COLO668 (cell line): ENCODE data around the gene CPA1.

ENCODE experiments used
- DNase-seq: peaks from one replicate; lab custom pipeline; 2025; ENCODE audit not compliant: unreplicated experiment; lab: John Stamatoyannopoulos, UW

Gene CPA1

DNA sequence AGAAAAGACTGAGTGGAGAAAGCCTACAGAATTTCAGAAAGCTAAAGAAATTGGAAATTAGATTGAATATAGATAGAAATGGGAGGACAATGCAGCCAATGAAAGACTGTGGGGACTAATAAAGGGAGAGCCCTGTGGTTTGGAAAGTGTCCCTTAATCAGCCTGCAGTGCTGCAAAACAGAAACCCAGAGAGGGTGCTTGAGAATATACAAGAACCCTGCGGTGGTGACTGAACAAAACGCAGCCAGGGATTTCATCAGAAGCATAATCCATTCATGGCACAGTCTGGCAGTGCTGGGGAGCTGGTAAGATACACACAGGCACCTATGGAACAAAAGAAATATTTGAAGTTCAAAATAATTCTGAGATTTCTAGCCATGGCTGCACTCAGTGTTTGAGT, 41.4 kb downstream of the CPA1 start:
- DNase-seq: no peak

DNA sequence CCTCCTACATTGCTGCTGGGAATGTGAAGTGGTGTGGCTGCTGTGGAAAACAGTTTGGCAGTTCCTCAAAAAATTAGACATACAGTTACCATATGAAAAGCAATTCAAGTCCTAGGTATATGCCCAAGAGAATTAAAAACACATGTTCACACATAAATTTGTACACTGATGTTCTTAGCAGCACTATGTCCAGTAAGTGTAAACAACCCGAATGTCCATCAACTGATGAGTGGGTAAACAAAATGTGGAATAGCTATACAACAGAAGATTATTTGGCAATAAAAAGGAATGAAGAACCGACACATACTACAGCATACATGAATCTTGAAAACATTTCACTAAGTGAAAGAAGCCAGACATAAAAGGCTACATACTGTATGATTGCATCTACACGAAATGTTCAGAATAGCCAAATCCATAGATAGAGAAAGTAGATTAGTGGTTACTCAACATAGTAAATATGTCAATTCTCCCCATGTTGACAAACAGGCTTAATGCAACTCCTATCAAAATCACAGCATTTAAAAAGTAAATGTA, 43.3 kb downstream of the CPA1 start:
- DNase-seq: no peak

DNA sequence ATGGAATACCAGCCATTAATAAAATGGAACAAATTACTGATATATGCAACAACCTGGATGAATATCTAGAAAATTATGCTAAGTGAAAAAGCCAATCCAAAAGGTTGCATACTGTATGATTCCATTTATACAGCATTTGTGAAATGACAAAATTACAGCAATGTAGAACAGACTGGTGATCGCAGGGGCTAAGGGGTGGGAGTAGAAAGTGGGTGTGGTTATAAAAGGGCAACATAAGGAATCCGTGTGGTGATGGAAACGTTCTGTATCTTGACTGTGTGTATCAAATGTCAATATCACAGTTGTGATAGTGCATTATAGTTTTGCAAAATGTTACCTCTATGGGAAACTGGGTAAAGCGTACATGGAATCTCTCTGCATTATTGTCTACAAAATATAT, 45.5 kb downstream of the CPA1 start:
- DNase-seq: no peak

DNA sequence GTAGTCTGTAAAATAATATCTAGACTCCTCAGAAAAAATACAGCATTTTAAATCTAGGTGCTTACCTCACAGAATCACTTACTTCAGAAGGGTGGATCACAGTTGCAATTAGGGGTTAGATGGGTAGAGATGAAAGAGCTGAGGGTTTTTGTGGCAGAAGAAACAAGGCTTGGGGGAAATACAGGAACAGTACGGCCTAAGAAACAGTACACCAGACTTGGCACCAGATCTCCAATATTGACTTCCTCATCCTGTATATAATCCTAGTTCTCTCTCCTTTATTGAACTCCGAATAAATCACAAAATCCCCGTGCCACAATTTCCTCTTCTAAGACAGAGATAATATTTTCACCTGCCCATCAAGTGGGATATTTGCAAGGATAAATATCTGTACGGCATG, 46.3 kb downstream of the CPA1 start:
- DNase-seq: no peak

DNA sequence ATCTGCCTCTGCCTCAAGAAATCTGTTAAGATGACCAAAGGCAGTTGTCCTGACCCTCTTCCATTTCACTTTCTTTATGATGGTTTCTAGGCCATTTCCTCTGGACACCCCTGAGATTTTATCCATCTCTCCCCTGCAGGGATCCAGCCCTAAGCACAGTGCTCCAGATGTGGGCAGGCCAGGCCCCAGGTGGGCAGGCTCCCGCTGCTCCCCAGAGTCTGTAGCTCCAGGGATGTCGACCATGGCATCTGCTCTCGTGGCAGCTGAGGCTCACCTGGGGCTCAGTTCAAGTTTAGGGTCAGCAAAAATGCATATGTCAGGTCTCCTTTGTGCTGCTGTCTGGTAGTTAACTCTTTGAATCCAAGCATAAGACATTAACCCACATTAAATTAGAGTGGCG, 48.7 kb downstream of the CPA1 start:
- no peak for DNase-seq

DNA sequence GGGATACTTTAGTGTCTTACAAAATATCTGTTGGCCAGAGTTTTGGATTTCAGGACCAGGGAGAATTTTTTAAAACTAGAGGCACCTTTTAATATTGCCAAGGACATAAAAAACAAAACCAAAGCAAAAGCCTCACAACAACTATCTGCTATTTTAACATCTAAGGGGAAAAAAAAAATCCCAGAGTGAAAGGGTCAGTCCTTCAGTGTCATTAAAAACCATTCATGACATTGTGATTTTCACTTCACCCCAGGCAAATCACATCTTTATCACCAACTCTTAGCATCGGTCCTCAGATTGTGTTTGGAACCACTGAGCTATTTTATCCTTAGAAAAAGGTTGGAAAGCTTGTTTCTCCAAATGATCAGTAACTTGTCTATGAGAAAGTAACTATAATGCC, 49.8 kb downstream of the CPA1 start:
- DNase-seq: no peak

DNA sequence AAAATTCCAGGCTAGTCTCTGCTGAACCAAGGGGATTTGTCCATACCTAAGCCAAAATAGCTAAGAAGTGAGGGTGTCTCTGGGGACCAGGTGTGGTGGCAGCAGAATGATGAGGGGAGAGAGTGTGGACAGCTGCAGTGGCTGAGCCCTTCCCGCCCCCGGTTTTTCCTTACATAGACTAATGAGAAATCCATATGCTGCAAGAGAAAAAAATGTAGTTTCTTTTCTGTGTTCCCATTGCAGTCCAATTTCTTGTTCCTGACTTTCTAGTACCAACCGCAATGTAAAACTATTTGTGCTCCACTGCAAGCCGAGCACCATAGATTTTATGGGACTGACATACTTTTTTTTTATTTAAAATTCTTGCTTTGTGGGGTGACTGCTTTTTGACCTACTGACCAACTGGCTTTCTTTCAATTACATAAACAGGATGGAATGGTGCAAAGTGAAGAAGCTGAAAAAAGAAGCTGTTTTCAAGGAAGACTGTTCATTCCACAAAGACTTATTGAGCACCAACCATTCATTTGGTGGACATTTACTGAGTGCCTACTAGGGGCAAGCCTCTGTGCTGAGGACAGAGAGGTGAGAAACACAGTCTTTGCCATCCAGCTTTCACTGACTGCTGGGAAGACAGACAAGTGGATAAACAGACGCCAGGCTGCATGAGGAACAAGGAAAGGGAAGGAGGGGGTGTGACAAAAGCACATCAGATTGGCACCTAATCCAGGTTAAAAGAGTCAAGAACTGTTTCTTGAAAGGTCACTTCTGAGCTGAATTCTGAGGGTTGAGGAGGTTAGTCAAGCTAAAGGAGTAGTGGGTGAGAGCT, 50.8 kb downstream of the CPA1 start:
- no peak for DNase-seq

DNA sequence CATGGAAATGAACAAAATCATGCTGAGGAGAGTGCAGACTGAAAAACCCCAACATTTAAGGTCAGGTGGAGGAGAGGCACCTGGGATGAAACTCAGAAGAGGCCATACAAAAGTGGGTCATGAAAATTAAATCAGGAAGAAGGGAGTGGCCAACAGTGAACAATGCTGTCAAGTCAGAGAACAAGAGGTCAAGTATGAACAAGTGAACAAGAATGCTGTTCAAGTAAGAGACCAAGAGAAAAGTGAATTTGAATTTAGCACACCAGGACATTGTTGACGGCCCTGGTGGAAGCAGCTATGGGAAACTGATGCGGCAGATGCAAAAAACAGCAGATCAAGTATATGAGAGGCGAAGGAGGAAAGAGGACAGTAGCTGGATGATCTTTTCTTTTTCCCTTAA, 52.6 kb downstream of the CPA1 start:
- DNase-seq: no peak

DNA sequence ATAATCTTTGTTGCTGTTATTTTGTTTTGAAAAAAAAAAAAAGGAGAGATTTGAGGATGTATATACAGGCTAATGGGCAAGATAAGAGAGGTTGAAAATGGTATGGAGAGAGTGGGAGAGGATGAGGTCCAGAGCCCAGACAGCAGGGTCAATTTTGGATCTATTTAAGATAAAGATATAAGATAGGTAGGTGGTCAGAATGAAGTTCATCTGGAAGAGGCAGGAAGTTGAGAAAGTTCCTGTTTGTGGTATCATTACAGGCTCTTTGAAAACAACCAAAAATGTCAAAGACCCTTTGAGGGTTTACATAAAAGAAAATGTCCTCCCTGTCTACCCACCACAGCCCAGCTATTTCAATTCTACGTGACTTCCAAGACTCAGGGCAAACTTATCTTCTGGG, 53.0 kb downstream of the CPA1 start:
- no peak for DNase-seq

DNA sequence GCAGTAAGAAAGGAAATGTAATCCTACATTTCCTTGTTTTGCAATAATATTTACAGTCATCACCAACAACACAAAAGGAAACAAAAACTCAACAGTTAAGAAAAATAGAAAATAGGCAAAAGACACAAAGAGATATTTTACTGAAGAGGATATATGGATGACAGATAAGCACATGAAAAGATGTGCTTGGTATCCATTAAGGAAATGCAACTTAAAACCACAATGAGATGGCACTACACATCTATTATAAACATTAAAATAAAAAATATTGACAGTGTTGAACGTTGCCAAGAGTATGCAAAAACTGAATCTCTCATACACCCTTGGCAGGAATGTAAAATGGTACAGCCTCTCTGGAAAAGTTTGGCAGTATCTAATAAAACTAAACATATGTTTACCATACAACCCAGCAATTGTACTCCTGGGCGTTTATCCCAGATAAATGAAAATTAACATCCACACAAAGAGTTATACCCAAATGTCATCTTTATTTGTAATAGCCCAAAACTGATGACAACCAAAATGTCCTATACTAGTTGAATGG, 55.1 kb downstream of the CPA1 start:
- DNase-seq: no peak

DNA sequence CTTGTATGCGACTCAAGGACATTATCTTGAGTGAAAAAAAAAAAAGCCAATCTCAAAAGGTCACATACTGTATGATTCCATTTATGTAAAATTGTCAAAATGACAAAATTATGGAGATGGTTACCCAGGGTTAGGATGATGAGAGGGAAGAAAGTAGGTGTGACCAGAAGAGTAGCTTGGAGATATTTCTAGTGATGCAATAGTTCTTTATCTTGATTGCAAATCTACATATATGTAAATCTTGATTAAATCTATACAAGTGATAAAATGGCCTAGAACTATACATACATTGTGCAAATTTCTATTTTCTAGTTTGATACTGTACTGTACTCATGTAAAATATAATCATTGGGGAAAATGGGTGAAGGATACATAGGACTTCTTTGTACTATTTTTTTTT, 56.0 kb downstream of the CPA1 start:
- DNase-seq: no peak
